A673 (cell line): ENCODE data around the gene MTHFSD. TPM values are rescaled to one million over a fixed set of nuclear protein-coding genes. Genes with fewer than 3 reads are reported as not detected.

Experiments
- BruUV-seq: library from RNA; stranded (reverse); fragments of 400-500 nt; replicated peaks from 2 replicates; lab custom pipeline; 2021; lab: Mats Ljungman, UMichigan
- CTCF ChIA-PET: fragments of 300-600 bp; sonication (Branson Sonifier 250); formaldehyde crosslinking; loops from one replicate; lab custom pipeline; 2022; ENCODE audit warnings: antibody characterized with exemption; lab: Charles Lee
- POLR2A ChIA-PET: fragments of 300-600 bp; sonication (Branson Sonifier 250); formaldehyde crosslinking; loops from one replicate; lab custom pipeline; 2022; ENCODE audit warnings: antibody characterized with exemption; ENCODE audit not compliant: low non-redundant PET; lab: Charles Lee
- DNase-seq: peaks from one replicate; pipeline ENCODE4 v3.0.0-alpha.2; 2015; ENCODE audit warnings: low spot score
- H3K27ac ChIP-seq: fragments of 200-600 bp; sonication (generic); 2 replicates; pipeline ENCODE4 v1.5.1; 2016; ENCODE audit warnings: mixed run types, low read depth, mild to moderate bottlenecking, mixed read lengths, antibody characterized with exemption, low read length; ENCODE audit not compliant: poor library complexity, severe bottlenecking
- H3K27me3 ChIP-seq: fragments of 200-600 bp; sonication (generic); replicated peaks from 2 replicates; pipeline ENCODE4 v1.6.1; 2017; ENCODE audit warnings: mixed run types, low read depth, mild to moderate bottlenecking, mixed read lengths, antibody characterized with exemption, low read length; ENCODE audit not compliant: insufficient read depth, poor library complexity
- H3K36me3 ChIP-seq: fragments of 200-600 bp; sonication (generic); 2 replicates; pipeline ENCODE4 v1.6.1; 2016; ENCODE audit warnings: mixed run types, mild to moderate bottlenecking, mixed read lengths, antibody characterized with exemption, low read length; ENCODE audit not compliant: insufficient read depth, poor library complexity, severe bottlenecking
- H3K4me1 ChIP-seq: fragments of 200-600 bp; sonication (generic); 2 replicates; pipeline ENCODE4 v1.6.1; 2017; ENCODE audit warnings: mixed run types, mild to moderate bottlenecking, mixed read lengths, antibody characterized with exemption, low read length; ENCODE audit not compliant: insufficient read depth, poor library complexity, severe bottlenecking
- H3K4me3 ChIP-seq: fragments of 200-600 bp; sonication (generic); 2 replicates; pipeline ENCODE4 v1.5.1; 2016; ENCODE audit warnings: low read depth, mixed run types, mild to moderate bottlenecking, mixed read lengths, low read length; ENCODE audit not compliant: poor library complexity, severe bottlenecking
- H3K9me3 ChIP-seq: fragments of 200-600 bp; sonication (generic); 2 replicates; pipeline ENCODE4 v1.6.1; 2016; ENCODE audit warnings: mixed run types, low read depth, mild to moderate bottlenecking, mixed read lengths, antibody characterized with exemption, low read length; ENCODE audit not compliant: poor library complexity, severe bottlenecking
- CTCF ChIP-seq: fragments of 300-800, 200-600 bp; sonication (generic); conservative IDR thresholded peaks from 2 replicates; pipeline ENCODE4 v1.5.1; 2017; ENCODE audit warnings: low read depth, mild to moderate bottlenecking, antibody characterized with exemption, low read length, moderate library complexity, mixed read lengths
- EZH2 ChIP-seq: fragments of 200-600 bp; sonication (generic); IDR thresholded peaks from 2 replicates; pipeline ENCODE4 v1.6.1; 2017; ENCODE audit warnings: borderline replicate concordance, low read depth, mild to moderate bottlenecking, mixed read lengths, antibody characterized with exemption, low read length; ENCODE audit not compliant: poor library complexity, severe bottlenecking
- intact Hi-C: fragments of 100-400 bp; cut with micrococcal nuclease; formaldehyde crosslinking; loops from one replicate; pipeline ENCODE4 v1.10.0; 2022; ENCODE audit not compliant: unreplicated experiment
- total RNA-seq: library from RNA; stranded (reverse); gene quantifications from 2 replicates; pipeline ENCODE4 v1.2.3, GENCODE V29; 2021

The MTHFSD gene
- total RNA-seq, 1 experiment from 2014 or later, result 27.5 TPM

DNA sequence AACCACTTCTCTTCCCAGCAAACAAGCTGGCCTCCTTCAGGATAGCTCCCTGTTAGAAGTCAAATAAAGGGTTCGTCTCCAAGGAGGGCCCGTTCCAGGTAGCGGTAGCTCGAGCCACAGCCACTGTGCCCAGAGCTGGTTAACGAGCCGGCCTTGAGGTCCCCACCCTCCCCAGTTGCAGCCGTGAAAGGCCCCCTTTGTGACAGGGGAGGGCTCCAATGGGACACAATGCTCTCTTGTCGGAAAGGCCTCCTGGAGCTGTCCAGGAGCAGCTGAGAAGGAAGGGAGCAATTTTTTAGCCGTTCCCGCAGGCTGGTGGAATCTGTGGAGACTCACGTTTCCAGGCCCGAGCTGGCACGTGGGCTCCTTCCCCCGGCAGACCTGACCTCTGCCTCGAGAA, 74.6 kb downstream of the MTHFSD start:
- POLR2A ChIA-PET, result no interaction called here
- CTCF ChIA-PET, result no interaction called here
- TF ChIP-seq CTCF (no peak), EZH2 (no peak)
- Histone ChIP-seq H3K4me3 (no peak overlapping the region), H3K36me3 (no peaks in the 10 kb centered on the region), H3K4me1 (no peaks in the 10 kb centered on the region), H3K27me3 (peaks cover 83% of the 10 kb centered on the region), H3K27ac (no peak overlapping the region), H3K9me3 (no peaks in the 10 kb centered on the region)
- intact Hi-C loops, result no loop called here
- DNase-seq, result no peak
- no TSS peak for BruUV-seq

Other genes starting within 250 kb of the MTHFSD start
- gene FOXF1, start 44.7 kb downstream of the MTHFSD start, total RNA-seq, result not detected in 2 replicates
- 0.13 and 0.34 TPM in 2 replicates for gene FOXC2, start 11.6 kb upstream of the MTHFSD start, total RNA-seq
- gene FOXL1, start 23.3 kb upstream of the MTHFSD start, total RNA-seq, result 0.13 and 0.20 TPM in 2 replicates